ENCODE results near the gene MTHFD2L. TPM values are rescaled to one million over a fixed set of nuclear protein-coding genes. Genes with fewer than 3 reads are reported as not detected.

The MTHFD2L gene
- total and polyA plus RNA-seq, 9 of the 15 experiments (the other 6 are each of a cell fraction or from before 2014, with no cell fraction given), result 10.0 to 39.0 (median 26.0) TPM

DNA sequence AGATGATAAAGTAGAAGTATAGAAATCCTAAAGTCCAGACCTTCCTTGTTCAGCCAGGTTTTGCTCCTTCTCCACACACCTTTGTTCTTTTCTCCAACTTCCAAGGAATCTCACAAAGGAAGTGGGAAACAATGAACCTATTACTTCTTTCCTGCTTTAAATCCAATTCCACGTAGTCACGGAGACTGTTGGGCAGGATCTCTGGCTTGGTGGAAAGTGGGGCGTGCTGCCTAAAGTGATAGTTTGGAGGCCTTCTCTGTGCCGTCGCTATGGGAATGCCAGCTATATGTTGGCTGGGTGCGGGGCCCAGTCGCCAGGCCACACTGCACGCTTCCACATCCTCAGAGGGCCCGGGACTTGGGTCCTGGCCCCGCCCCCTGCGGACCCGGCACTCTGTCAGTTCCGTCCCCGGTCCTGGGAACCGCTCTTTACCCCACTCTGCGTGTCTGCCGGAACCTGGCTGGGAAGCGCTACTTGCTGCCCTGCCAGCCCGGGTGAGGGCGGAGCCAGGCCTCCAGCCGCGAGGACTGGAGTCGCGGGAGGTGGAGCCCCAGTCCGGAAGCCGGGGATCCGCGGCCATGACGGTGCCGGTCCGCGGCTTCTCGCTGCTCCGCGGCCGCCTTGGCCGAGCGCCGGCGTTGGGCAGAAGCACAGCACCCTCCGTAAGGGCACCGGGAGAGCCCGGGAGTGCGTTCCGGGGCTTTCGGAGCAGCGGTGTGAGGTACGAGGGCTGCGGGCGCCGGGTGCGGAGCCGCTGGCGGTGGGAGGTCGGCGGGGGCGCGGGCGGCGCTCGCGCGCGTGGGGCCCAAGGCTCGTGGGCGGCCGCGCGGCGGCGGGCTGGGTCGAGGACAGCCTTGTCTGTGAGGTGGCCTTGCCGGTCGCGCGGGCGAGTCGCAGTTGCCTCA lies at the start of gene MTHFD2L (continued):
- TF ChIP-seq, protein P1, sequence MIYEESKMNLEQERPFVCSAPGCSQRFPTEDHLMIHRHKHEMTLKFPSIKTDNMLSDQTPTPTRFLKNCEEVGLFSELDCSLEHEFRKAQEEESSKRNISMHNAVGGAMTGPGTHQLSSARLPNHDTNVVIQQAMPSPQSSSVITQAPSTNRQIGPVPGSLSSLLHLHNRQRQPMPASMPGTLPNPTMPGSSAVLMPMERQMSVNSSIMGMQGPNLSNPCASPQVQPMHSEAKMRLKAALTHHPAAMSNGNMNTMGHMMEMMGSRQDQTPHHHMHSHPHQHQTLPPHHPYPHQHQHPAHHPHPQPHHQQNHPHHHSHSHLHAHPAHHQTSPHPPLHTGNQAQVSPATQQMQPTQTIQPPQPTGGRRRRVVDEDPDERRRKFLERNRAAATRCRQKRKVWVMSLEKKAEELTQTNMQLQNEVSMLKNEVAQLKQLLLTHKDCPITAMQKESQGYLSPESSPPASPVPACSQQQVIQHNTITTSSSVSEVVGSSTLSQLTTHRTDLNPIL (CRISPR knock-in tag; IDR thresholded peaks at IDR 0.05), result no peak
- TF ChIP-seq ZNF436 (CRISPR knock-in tag; IDR thresholded peaks at IDR 0.05) (no peak), EZH2 (IDR thresholded peaks at IDR 0.05; ENCODE audit: borderline replicate concordance, low read depth, low read length) (no peak), ZNF551 (CRISPR knock-in tag; IDR thresholded peaks at IDR 0.05) (no peak), ETV1 (tag; conservative IDR thresholded peaks at IDR 0.05; ENCODE audit: low read depth) (peak; percentile 90), EHMT2 (IDR thresholded peaks at IDR 0.05) (no peak), PURB (CRISPR knock-in tag; IDR thresholded peaks at IDR 0.05; ENCODE audit: low read depth) (no peak), ZFP30 (CRISPR knock-in tag; IDR thresholded peaks at IDR 0.05; ENCODE audit: borderline replicate concordance) (no peak), CCNT2 (IDR thresholded peaks at IDR 0.05; ENCODE audit: borderline replicate concordance, extremely low read depth, insufficient read length, low read depth, low read length) (peak; percentile 76)
- TF ChIP-seq, protein P2, sequence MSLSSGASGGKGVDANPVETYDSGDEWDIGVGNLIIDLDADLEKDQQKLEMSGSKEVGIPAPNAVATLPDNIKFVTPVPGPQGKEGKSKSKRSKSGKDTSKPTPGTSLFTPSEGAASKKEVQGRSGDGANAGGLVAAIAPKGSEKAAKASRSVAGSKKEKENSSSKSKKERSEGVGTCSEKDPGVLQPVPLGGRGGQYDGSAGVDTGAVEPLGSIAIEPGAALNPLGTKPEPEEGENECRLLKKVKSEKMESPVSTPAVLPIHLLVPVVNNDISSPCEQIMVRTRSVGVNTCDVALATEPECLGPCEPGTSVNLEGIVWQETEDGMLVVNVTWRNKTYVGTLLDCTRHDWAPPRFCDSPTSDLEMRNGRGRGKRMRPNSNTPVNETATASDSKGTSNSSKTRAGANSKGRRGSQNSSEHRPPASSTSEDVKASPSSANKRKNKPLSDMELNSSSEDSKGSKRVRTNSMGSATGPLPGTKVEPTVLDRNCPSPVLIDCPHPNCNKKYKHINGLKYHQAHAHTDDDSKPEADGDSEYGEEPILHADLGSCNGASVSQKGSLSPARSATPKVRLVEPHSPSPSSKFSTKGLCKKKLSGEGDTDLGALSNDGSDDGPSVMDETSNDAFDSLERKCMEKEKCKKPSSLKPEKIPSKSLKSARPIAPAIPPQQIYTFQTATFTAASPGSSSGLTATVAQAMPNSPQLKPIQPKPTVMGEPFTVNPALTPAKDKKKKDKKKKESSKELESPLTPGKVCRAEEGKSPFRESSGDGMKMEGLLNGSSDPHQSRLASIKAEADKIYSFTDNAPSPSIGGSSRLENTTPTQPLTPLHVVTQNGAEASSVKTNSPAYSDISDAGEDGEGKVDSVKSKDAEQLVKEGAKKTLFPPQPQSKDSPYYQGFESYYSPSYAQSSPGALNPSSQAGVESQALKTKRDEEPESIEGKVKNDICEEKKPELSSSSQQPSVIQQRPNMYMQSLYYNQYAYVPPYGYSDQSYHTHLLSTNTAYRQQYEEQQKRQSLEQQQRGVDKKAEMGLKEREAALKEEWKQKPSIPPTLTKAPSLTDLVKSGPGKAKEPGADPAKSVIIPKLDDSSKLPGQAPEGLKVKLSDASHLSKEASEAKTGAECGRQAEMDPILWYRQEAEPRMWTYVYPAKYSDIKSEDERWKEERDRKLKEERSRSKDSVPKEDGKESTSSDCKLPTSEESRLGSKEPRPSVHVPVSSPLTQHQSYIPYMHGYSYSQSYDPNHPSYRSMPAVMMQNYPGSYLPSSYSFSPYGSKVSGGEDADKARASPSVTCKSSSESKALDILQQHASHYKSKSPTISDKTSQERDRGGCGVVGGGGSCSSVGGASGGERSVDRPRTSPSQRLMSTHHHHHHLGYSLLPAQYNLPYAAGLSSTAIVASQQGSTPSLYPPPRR (CRISPR knock-in tag; IDR thresholded peaks at IDR 0.05; ENCODE audit: borderline replicate concordance), result no peak
- TF ChIP-seq, protein P3, sequence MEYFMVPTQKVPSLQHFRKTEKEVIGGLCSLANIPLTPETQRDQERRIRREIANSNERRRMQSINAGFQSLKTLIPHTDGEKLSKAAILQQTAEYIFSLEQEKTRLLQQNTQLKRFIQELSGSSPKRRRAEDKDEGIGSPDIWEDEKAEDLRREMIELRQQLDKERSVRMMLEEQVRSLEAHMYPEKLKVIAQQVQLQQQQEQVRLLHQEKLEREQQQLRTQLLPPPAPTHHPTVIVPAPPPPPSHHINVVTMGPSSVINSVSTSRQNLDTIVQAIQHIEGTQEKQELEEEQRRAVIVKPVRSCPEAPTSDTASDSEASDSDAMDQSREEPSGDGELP (CRISPR knock-in tag; IDR thresholded peaks at IDR 0.05; ENCODE audit: borderline replicate concordance), result peak; percentile 86
- TF ChIP-seq, protein P4, sequence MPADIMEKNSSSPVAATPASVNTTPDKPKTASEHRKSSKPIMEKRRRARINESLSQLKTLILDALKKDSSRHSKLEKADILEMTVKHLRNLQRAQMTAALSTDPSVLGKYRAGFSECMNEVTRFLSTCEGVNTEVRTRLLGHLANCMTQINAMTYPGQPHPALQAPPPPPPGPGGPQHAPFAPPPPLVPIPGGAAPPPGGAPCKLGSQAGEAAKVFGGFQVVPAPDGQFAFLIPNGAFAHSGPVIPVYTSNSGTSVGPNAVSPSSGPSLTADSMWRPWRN (IDR thresholded peaks at IDR 0.05; ENCODE audit: low read depth), result no peak
- TF ChIP-seq, protein P5, sequence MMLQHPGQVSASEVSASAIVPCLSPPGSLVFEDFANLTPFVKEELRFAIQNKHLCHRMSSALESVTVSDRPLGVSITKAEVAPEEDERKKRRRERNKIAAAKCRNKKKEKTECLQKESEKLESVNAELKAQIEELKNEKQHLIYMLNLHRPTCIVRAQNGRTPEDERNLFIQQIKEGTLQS (IDR thresholded peaks at IDR 0.05), result no peak
- TF ChIP-seq, protein P5 (CRISPR knock-in tag; conservative IDR thresholded peaks at IDR 0.05), result 0 out of 2 replicates have a peak, but pooled peaks have one; percentile 18

All from K562 (cell line).